Measurements from ENCODE around the gene GPR61.

GPR61 gene

DNA sequence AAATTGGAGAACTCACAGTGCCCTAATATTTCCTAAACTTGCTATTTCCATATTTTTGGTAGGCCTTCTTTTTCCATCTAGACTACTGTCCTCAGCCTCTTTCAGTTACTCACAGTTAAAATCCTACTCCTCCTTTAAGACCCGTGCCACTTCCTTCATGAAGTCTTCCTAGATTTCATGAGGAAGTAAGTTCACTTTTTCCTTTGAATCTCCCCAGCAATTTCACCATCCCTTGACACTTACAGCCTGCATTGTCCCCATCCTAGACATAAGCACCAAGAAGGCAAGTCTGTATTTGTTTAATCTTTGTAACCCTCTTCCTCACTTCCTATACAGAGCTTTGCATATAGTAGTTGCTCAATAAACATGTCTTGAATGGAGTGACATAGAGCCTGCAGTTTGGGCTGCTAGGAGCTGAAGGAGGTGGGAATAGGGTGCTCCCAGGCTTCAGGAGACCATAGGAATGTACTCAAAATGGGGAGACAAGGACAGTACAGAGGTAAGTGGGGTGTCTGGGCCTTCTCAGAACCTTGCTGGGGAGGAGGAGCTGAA, 5.3 kb upstream of the GPR61 start:
- DNase-seq (ENCODE audit: low spot score), result no peak
- TF ChIP-seq, protein P1, sequence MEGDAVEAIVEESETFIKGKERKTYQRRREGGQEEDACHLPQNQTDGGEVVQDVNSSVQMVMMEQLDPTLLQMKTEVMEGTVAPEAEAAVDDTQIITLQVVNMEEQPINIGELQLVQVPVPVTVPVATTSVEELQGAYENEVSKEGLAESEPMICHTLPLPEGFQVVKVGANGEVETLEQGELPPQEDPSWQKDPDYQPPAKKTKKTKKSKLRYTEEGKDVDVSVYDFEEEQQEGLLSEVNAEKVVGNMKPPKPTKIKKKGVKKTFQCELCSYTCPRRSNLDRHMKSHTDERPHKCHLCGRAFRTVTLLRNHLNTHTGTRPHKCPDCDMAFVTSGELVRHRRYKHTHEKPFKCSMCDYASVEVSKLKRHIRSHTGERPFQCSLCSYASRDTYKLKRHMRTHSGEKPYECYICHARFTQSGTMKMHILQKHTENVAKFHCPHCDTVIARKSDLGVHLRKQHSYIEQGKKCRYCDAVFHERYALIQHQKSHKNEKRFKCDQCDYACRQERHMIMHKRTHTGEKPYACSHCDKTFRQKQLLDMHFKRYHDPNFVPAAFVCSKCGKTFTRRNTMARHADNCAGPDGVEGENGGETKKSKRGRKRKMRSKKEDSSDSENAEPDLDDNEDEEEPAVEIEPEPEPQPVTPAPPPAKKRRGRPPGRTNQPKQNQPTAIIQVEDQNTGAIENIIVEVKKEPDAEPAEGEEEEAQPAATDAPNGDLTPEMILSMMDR (IDR thresholded peaks at IDR 0.05; ENCODE audit: borderline replicate concordance, control extremely low read depth, extremely low read depth, insufficient read depth, missing control alignments), result no peak
- in situ Hi-C loops (cut with MboI; ENCODE audit: low sequenced_read_pairs, unreplicated experiment), result loop anchor here (5.0 to 10.0 kb wide), 2 partner anchors 37 to 250 kb away; partner anchors contain the start of gene PSRC1

DNA sequence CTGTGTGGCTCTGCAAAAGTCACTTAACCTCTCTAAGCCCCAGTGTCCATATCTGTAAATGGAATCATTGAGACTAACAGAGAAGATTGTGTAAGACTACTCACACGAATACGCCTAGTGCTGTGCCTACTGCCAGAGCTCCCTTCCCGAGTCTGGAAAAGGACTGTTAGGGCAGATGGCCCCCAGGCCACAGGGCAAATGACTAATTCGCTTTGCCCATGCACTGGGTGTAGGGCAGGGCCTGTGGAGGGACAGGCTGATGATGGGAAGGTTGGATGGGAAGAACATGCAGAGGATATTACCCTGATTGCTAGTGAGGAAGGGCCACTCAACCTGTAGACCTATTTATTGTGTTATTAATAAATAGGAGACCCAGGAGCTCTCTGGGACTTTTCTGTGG, 4.2 kb upstream of the GPR61 start:
- DNase-seq (ENCODE audit: low spot score), result no peak
- TF ChIP-seq, protein P1 (IDR thresholded peaks at IDR 0.05; ENCODE audit: borderline replicate concordance, control extremely low read depth, extremely low read depth, insufficient read depth, missing control alignments), result no peak
- in situ Hi-C loops (cut with MboI; ENCODE audit: low sequenced_read_pairs, unreplicated experiment), result loop anchor here (10.0 kb wide), 1 partner anchor 251 kb away; the partner anchor contains the start of gene PSRC1

GRCh38 chr1:109535971-109536491, 3.6 kb upstream of the GPR61 start:
- DNase-seq (ENCODE audit: low spot score), result peak; percentile 5
- TF ChIP-seq, protein P1 (IDR thresholded peaks at IDR 0.05; ENCODE audit: borderline replicate concordance, control extremely low read depth, extremely low read depth, insufficient read depth, missing control alignments), result no peak
- in situ Hi-C loops (cut with MboI; ENCODE audit: low sequenced_read_pairs, unreplicated experiment), result loop anchor here (10.0 kb wide), 1 partner anchor 251 kb away; the partner anchor contains the start of gene PSRC1

DNA sequence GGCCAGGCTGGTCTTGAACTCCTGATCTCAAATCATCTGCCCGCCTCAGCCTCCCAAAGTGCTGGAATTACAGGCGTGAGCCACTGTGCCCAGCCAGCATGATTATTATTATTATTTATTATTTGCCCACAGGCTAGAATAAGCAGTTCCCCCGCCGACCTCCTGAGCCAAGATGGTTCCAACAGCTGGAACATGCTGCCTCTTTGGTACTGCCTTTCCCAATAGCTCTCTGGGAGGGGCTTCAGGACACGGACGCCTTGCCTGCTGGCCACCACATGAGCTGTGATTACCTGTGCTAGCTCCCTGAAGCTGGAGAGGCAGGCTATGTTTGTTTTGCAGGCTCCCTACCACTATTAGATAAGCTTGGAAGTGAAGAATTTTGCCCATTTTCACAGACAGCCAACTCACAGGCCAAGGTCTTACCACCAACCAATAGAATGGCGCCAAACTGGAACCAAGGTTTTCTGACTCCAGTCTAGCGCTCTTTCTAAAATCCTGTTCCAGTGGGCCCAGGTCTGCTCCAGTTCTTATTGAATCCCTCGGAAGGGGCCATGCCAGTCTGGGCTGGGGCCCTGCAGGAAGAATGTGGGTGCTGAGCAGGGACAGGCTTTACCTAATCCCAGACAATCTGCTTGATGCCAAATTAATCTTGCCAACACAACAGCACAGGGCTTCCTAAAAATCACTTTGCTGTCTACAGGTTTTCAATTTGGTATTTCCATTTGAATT, 2.1 kb upstream of the GPR61 start:
- DNase-seq (ENCODE audit: low spot score), result no peak
- TF ChIP-seq, protein P1 (IDR thresholded peaks at IDR 0.05; ENCODE audit: borderline replicate concordance, control extremely low read depth, extremely low read depth, insufficient read depth, missing control alignments), result no peak
- in situ Hi-C loops (cut with MboI; ENCODE audit: low sequenced_read_pairs, unreplicated experiment), result loop anchor here (10.0 kb wide), 1 partner anchor 253 kb away; the partner anchor contains the start of gene PSRC1

- in situ Hi-C loops (cut with MboI; ENCODE audit: low sequenced_read_pairs, unreplicated experiment), result loop anchor here (10.0 kb wide), 1 partner anchor 254 kb away; the partner anchor contains the start of gene PSRC1
- no peak for DNase-seq (ENCODE audit: low spot score)
- TF ChIP-seq, protein P1 (IDR thresholded peaks at IDR 0.05; ENCODE audit: borderline replicate concordance, control extremely low read depth, extremely low read depth, insufficient read depth, missing control alignments), result no peak
Measured at GRCh38 chr1:109538827-109539555, 681 bp upstream of the GPR61 start.

- in situ Hi-C loops (cut with MboI; ENCODE audit: low sequenced_read_pairs, unreplicated experiment), result loop anchor here (10.0 kb wide), 1 partner anchor 444 kb away; the partner anchor contains the start of gene AHCYL1
- no peak for DNase-seq (ENCODE audit: low spot score)
- TF ChIP-seq, protein P1 (IDR thresholded peaks at IDR 0.05; ENCODE audit: borderline replicate concordance, control extremely low read depth, extremely low read depth, insufficient read depth, missing control alignments), result no peak
Measured at GRCh38 chr1:109541102-109541501, 1.4 kb downstream of the GPR61 start.
